HG02981 (cell line): Measurements from ENCODE around the gene RPS3.

ENCODE experiments used
- ATAC-seq: cut with Tn5 transposase; IDR thresholded peaks from one replicate; pipeline ENCODE4 v1.9.1; 2021; ENCODE audit warnings: mild to moderate bottlenecking, moderate library complexity; ENCODE audit not compliant: unreplicated experiment

RPS3 gene

DNA sequence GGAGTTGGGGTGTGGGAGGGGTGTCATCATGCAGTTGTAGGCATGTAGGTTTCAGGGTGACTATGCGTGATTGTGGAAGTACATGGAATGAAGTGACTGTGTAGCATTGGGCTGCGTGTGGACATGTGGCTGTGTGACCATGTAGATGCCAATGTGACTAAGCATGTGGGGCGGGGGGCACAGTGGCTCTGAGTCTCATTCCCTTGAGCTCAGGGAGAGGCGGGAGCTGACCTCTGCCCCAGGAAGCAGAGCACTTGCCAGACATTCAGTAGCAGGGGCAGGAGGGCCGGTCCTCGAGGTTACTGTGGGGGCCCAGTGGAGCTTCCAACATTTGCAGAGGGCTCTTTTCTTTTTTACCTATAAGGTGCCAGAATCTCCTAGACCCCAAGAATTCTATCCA, 34.1 kb downstream of the RPS3 start:
- ATAC-seq: no peak

DNA sequence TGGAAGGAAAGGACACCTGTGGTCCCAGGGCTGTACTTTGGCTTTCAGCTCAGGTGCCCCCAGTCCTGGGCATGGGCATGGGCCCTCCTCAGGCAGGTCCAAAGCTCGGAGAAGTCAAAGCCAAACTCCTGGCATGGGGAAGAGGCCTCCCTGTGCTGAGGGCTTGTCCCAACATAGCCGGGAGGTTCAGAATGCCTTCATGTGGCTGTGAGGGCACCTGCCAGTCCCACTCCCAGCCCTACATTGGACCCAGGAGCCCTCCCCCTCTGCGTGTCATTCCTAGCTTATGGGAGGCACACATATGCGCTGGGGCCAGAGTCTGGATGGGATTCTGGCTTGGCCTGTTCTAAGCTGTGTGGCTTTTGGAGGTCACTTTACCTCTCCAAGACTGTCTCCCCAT, 34.7 kb downstream of the RPS3 start:
- ATAC-seq: no peak

DNA sequence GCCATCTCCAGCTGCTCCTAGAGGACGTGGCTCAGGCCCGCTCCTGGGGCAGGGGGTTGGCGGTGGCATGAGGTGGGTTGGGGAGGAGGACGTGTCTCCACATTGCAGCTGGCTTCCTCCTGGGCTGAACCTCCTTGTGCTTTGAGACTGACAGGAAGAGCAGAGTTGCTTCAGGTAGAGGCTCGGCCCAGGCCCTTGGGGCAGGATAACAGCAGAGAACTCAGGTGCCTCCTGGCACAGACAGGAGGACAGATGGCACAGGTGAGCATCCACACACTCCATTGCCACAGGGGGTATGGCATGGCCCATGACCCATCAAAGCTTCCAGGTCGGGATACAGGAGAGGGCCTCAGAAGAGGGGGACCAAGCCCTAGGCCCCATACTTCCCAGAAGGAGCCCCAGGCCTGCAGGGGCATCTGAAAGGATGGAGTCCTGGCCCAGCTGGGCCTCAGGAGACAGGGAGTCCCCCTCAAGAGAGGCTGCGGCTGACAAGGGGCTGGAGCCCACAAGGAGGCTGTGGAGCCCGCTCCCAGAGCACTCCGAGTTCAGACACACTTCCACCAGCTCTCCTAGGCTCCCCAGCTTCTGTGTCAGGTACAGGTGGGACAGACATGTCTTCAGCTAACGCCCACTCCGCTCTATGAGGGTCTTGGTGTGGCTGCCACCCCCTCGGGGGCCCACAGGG, 35.7 kb downstream of the RPS3 start:
- no peak for ATAC-seq

DNA sequence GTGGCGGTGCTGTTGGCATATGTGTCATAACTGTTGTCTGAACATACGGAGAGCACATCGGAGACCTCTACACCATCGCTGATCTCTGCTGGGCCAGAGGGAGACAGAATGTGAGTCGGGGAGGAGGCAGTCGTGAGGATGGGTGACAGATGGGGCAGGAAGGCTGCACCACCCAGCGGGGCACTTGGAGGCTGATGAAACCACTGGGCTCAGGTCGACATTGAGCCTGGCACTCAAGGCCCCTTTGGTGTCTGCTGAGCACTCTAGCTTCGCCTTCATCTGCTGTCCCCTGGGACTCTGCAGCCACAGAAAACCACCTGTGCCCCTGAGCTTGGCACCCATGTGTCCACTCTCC, 36.2 kb downstream of the RPS3 start:
- ATAC-seq: no peak

DNA sequence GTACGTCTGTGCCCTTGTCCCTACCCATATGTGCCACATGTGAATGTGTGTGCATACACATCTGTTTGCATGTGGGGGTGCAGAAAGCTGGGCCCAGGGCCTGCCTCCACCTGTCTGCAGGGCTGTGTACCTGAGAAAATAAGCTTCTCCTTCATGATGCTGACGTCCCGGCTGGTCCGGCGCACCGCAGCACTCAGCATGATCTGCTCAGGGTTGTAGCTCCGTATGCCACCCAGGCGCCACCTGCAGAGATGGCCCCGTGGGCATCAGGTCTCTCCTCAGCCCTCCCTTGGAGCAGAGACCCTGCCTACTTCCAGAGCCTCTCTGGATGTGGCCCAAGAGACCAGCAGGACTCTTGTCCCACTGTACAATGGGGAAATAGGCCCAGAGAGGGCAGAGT, 37.5 kb downstream of the RPS3 start:
- ATAC-seq: no peak

DNA sequence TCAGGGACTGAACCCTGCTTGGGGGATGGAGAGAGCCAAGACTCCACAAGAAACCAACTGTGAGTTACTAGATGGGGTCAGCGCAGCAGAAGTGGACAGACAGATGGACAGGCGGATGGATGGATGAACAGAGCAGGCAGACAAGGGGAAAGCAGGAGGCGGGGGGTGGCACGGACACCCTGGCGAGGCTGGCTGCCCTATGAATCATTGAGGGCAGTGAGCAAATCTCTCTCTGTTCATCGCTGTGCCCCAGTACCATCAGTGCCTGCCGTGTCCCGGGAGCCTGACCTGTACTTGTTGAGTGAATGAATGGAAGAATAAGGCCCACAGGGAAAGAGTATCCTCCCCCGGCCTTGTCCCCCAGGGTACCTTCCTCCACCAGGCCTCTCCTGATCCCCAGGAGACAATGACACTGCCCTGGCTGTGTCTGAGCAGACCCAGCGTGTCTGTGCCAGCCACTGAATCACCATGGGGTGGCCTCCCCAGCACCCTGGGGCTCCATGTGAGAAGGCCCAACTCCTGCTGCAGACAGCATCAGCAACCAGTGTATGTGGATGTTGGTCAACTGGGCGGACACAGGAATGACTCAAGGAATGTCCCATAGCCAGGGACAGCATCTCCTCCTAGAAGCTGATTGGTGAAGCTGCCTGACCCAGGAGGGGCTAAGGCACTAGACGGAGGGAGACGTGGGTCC, 38.8 kb downstream of the RPS3 start:
- ATAC-seq: no peak

DNA sequence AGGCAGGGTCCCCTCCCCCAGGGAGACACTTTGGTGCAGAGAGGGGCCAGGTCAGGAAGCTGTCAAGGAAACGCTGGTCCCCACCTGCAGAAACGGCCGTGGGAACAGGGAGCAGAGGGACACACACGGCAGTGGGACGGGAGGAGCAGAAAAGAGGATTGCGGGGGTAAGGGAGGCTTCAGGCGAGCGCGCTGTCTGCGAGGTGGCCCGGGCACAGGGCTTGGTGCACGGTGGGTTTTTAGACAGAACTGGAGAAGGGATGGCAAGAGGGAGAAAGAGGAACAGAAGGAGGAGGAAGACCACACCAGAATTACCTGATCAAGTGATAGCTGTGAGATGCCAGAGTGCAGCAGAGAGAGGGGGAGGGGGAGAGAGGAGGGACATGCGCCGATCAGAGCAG, 39.7 kb downstream of the RPS3 start:
- no peak for ATAC-seq

DNA sequence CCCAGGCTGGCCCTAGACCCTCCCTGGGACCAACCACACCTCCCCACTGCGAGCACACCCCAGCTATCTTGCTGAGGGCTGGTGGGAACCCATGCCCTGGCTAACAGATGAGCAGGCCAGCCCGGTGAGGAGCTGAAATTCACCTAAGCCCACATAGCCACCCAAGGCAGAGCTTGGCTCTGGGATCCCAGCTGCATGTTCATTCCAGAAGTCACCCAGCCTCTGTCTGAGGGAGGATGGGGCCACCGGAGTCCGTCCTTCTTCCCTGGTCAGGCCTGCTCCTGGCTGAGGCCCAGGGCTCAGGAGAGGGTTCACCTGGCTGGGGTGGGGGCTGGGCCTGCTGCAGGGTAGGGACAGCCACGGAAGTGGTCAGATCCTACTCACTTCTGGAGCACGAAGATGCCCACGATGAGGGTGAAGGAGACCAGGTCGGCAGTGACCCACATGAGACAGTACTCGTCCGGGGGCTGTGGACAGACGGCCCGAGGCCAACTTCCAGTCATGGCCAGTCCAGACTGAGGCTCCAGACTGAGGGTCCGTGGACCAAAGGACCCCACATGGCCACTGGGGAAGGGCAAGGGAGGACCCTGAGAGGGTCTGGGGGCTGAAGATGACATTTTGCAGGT, 40.3 kb downstream of the RPS3 start:
- no peak for ATAC-seq

DNA sequence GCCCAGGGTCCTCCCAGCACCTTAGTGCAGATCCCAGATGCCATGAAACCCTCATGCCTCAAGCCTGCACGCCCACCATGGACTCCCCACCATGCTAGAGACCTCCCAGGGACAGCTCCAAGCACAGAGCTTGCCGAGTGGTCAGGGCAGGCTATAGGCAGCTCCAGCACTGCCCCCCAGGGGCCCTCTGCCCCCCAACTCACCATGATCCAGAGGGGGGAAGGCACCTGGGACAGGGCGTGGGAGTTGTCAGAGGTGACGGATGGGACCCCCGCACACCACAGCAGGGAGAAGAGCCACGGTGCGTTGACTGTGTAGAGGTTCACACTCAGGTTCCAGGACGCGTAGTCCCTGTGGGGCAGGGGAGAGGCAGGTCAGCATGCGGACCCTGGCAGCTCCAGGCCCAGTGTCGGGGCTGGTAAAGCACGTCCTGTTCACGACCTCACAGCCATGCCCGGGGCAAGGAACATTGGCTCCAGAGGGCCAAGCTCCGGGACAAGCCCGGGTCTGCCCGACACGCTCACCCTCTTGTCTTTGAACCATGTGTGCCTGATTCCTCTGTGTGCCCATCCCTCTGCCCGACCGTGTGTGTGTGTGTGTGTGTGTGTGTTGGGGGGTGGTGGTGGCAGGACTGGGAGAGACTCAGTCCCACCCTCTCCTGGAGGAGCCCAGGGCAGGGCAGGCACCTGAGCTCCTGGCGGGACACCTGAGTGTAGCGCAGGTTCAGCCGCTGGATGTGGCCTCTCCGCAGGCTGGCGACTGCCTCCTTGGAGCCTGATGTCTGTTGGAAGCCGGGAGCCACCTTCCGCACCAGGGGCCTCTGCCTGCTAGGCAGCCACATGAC, 41.9 kb downstream of the RPS3 start:
- no peak for ATAC-seq

DNA sequence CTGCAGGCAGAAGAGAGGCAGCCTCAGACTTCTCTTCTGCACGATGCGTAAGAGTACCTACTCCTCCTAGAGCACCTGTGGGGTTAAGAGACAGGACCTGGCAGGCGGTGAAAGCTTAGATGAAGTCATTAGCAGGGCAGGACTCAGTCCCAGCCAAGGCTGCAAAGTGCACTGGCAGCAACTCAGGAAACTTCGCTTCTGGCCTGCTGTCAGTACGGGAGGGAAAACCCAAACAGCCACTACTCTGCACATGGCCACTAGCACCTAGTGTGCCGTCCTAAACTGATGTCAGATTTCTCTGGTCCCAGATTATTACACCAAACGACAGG, 42.5 kb downstream of the RPS3 start:
- ATAC-seq: no peak

DNA sequence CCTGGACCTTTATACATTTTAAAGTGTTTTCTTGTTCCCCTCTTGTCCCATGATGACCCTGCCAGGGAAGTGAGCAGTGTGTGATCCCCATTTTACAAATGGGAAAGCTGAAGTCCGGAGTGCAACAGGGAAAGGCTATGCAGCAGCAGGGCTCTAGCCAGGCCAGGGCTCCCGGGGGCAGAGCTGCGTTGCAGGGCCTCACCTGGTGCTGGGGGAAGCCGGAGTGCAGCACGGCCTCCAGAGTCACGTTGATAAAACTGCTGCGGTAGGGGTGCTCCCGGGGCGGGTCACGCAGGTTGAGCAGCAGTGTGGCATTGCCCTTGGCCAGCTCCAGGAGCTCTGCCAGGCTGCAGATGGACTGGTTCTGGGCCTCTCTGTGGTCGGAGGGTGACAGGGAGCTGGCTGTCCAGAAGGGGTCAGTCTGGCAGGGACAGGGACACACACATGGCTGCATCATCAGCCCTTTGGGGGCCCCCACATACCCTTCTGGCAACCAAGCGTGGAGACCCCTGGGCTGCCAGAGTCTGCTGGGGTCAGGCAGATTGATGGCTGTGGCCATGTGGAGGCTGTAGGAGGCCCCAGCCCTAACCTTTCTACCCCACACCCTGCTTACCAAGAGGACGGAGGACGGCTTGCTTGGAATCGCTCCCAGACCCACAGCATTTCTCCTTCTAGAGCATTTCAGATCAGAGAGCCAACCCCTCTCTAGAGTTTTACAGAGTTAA, 43.0 kb downstream of the RPS3 start:
- no peak for ATAC-seq

DNA sequence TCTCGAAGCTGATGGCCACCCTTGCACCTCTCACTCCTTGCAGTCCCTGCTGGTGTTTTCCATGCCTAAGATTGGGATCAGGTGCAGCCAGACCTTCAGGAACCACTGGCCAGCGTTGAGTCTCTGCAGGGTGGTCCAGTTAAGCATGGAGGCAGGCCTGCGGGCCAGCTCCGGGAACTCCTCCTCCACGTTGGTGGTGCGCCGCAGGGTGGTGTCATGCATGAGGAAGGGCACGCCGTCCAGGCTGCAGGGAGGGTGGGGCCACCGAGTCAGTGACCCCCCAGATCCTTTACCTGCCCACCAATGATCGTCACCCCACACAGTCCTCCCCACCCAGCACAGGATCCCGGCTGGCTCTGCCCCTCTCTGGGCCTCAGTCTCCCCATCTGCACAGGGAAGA, 43.7 kb downstream of the RPS3 start:
- ATAC-seq: no peak

DNA sequence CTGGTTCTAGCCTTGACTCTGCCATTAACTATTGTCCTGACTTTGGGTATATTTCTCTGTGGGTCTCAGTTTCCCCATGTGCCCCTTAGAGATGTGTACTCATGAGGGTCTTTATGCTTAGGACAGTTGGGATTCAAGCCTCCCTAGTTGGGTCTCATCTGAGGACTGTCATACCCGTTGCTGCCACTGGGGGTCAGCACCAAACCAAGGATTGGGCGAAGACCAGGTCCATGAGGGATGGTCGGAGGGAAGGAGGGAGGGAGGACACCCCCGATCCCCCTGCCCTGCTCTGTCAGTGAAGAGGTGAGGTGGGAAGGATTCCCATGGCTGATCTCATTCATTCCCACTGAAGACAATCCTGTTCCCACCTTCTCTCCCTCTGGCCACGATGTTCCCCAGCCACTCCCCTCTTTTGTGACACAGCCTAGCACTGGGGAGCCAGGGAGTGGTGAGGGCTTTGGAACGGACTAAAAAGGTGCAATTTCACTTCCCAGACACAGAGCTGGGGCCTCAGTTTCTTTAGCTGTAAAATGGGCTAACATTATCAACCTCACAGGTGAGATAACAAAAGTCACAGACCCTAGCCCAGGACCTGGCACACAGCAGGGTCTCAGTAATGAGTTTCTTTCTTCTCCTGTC, 46.1 kb downstream of the RPS3 start:
- no peak for ATAC-seq

DNA sequence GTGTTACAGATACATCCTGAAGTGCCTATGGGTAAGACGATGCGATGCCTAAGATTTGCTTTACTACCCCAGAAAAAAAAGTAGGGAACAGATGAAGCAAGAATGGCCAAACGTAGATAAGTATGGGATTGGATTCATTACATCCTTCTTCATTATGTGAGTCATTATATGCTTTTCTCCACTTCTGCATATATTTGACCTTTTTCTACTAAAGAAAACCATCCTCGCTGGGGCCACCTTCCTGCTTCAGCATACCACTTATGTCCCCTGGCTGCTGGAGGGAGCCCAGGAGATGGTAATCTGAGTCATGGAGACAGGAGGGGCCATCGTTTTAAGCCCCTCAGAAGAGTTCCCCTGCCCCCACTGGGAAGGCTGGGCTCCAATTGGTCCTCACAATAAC, 48.1 kb downstream of the RPS3 start:
- no peak for ATAC-seq

DNA sequence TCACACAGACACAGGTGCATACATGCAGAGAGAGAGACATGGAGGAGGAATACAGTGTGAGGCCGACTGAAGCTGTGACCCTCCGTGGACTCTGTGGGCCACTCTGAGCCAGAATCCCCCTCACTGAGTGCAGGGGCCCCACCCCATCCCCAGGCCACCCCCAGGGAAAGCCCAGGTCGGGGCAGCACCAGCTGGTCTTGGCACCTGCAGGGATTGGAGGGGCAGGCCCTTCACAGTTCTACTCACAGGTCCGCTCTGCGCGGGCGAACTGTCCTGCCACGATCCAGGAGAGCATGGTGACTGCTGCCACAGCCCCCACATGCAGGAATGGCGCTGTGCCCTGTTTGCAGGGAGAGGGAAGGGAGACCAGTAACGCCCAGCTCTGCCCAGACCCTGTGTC, 50.0 kb downstream of the RPS3 start:
- ATAC-seq: no peak

DNA sequence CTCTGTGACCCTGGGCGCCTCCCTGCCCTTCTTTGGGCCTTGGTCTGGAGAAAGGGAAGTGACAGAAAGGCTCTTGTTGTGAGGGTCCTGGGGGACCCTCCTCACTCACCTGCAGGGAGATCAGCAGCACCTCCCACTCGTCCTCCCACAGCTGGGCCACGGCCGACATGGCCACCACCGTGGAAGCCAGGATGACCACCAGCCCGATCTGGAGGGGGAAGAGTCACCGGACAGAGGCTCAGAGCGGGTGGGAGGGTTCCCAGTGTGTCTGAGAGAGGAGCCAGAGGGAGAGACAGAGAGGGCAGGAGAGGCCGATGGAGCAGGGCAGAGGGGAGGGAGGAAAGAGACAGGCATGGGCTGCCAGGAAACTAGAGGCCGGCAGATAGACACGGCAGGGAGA, 50.5 kb downstream of the RPS3 start:
- ATAC-seq: no peak

DNA sequence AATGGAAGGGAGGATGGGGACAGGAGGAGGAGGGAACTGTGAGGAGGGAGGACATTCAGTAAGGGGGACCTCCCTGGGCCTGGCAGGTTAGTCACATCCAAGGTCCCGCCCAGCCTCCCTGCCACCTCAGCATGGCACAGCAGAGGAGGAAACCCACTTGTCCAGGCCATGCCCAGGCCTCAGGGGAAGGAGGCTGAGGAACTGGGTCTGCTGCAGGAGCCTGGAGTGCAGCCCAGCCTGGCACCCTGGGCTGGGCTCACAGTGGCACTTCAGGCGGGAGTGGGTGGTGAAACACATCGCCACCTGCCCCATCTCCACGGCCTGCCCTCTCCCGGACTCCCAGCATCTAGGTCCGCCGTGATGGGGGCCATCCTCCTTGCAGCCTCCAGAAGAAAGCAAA, 50.9 kb downstream of the RPS3 start:
- no peak for ATAC-seq

DNA sequence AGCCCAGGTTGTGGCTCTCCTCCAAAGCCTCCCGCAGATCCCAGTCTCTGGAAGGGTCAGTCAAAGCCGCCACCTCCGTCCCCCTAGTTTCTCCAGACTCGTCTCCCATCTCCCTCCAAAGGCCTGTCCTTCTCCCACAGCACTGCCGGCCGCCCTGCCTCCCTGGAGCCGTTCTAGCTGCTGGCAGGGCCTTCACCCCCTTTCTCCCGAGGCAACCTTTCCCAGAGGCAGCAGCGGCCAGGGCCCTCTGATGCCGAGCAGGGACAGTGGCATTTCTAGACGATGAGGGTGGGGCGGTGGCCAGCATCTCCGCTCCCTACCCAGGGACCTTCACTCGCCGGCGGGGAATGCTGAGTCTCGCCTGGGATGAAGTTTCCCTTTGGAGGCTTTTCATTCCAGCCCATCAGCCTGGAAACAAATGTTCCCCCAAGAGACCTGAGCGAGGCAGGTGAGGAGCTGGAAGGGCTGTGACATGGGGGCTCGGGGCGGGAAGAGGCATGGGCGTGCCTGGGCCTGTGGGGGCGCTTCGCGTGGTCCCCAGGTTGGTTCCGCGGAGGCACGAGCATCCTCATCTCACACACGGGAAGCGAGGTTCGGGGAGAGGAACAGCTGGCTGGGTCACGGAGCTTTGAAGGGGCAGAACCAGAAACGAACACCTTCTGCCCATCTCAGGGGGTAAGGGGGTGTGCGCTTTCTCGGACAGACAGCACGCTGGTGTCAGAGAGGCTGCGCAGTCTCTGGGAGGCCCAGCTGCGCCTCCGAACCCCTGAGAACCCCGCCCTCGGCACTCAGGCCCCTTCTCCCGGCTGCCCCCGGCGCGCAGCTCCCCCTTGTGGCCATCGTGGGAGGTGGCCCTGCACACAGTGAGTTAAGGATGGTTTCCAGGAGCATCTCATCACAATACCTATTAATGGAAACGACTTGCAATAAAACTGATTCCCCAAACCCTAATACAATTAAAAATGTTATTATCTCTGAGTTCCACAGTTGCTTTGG, 51.8 kb downstream of the RPS3 start:
- ATAC-seq: no peak

DNA sequence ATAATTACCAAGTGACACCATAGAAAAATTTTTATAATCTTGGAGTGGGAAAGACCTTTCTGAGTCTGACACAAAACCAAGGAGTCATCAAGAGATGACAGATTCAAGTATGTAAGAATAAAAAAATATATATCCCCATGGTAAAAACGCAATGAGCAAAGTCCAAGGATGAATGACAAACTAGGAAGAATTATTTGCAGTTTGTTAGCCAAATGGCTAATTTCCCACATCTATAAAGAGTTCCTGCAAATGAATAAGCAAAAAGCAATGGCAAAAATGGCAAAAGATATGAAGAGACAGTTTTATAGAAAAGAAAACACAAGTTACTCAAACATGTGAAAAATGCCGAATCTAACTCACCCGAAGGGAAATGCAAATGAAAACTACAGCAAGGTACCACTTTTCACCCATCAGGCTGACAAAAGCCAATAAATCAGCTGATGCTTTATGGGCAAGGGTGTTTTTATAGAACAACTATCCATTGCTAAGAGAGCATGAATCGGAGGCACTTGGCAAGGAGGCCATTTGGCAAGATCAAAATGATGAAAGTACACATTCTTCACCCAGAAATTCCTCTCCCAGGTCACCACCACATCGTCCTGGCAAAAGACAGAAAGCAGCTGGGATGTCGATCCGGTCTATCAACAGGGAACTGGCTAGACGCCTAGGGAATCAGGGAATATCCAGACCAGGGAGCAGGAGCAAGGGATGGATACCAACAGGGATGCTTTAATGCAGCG, 54.8 kb downstream of the RPS3 start:
- no peak for ATAC-seq
